H9 (cell line): Measurements from ENCODE around the gene TIFAB. TPM values are rescaled to one million over a fixed set of nuclear protein-coding genes. Genes with fewer than 3 reads are reported as not detected.

Experiments
- DNase-seq: peaks from one replicate; pipeline ENCODE4 v3.0.0-alpha.2; 2017
- H2AFZ ChIP-seq: one replicate; pipeline ENCODE4 v1.6.1; 2013; ENCODE audit warnings: mild to moderate bottlenecking, low read length, control low read depth, moderate library complexity
- H2AK5ac ChIP-seq: 2 replicates; pipeline ENCODE4 v1.6.1; 2013; ENCODE audit warnings: low read length, control low read depth, mixed read lengths; ENCODE audit not compliant: insufficient read length
- H2BK120ac ChIP-seq: one replicate; pipeline ENCODE4 v1.6.1; 2013; ENCODE audit warnings: low read depth, mild to moderate bottlenecking, low read length, control low read depth, inconsistent platforms; ENCODE audit not compliant: poor library complexity, severe bottlenecking
- H2BK12ac ChIP-seq: 2 replicates; pipeline ENCODE4 v1.6.1; 2013; ENCODE audit warnings: low read length, control low read depth, mixed read lengths, low read depth; ENCODE audit not compliant: insufficient read length
- H2BK15ac ChIP-seq: 2 replicates; pipeline ENCODE4 v1.6.1; 2013; ENCODE audit warnings: low read depth, low read length, control low read depth
- H2BK20ac ChIP-seq: one replicate; pipeline ENCODE4 v1.6.1; 2013; ENCODE audit warnings: low read depth, mild to moderate bottlenecking, low read length, control low read depth, inconsistent platforms; ENCODE audit not compliant: poor library complexity, severe bottlenecking
- H2BK5ac ChIP-seq: 2 replicates; pipeline ENCODE4 v1.6.1; 2013; ENCODE audit warnings: low read length, control low read depth, mixed read lengths; ENCODE audit not compliant: insufficient read length
- H3K14ac ChIP-seq: 2 replicates; pipeline ENCODE4 v1.6.1; 2013; ENCODE audit warnings: low read length, control low read depth; ENCODE audit not compliant: insufficient read depth
- H3K18ac ChIP-seq: 2 replicates; pipeline ENCODE4 v1.6.1; 2013; ENCODE audit warnings: low read depth, mild to moderate bottlenecking, mixed read lengths, low read length, control low read depth; ENCODE audit not compliant: insufficient read length
- H3K23ac ChIP-seq: 2 replicates; pipeline ENCODE4 v1.6.1; 2013; ENCODE audit warnings: low read length, control low read depth, mixed read lengths, low read depth; ENCODE audit not compliant: insufficient read length
- H3K23me2 ChIP-seq: 2 replicates; pipeline ENCODE4 v1.6.1; 2013; ENCODE audit warnings: low read depth, mild to moderate bottlenecking, mixed read lengths, low read length, control low read depth; ENCODE audit not compliant: insufficient read length, poor library complexity, severe bottlenecking
- H3K27ac ChIP-seq: 2 replicates; pipeline ENCODE4 v1.5.1; 2013; ENCODE audit warnings: low read length, control low read depth, mixed read lengths, low read depth; ENCODE audit not compliant: insufficient read length
- H3K27me3 ChIP-seq: 2 replicates; pipeline ENCODE4 v1.6.1; 2013; ENCODE audit warnings: low read length, control low read depth, inconsistent platforms; ENCODE audit not compliant: insufficient read depth
- H3K4ac ChIP-seq: 2 replicates; pipeline ENCODE4 v1.6.1; 2013; ENCODE audit warnings: low read depth, mild to moderate bottlenecking, control low read depth, inconsistent platforms, low read length, moderate library complexity
- H3K4me1 ChIP-seq: 2 replicates; pipeline ENCODE4 v1.6.1; 2013; ENCODE audit warnings: low read length, control low read depth, inconsistent platforms; ENCODE audit not compliant: insufficient read depth
- H3K4me2 ChIP-seq: 2 replicates; pipeline ENCODE4 v1.6.1; 2013; ENCODE audit warnings: low read length, control low read depth, mixed read lengths; ENCODE audit not compliant: insufficient read length, insufficient read depth
- H3K56ac ChIP-seq: 2 replicates; pipeline ENCODE4 v1.6.1; 2013; ENCODE audit warnings: low read depth, mild to moderate bottlenecking, mixed read lengths, low read length, control low read depth; ENCODE audit not compliant: insufficient read length
- H3K79me1 ChIP-seq: 2 replicates; pipeline ENCODE4 v1.6.1; 2013; ENCODE audit warnings: low read depth, mild to moderate bottlenecking, moderate library complexity, low read length, control low read depth, inconsistent platforms; ENCODE audit not compliant: insufficient read depth, poor library complexity, severe bottlenecking
- H3K79me2 ChIP-seq: 2 replicates; pipeline ENCODE4 v1.6.1; 2013; ENCODE audit warnings: low read length, control low read depth, inconsistent platforms; ENCODE audit not compliant: insufficient read depth
- H3K9ac ChIP-seq: 2 replicates; pipeline ENCODE4 v1.6.1; 2013; ENCODE audit warnings: low read length, control low read depth, mixed read lengths; ENCODE audit not compliant: insufficient read length; ENCODE audit errors: extremely low read depth
- H3K9me3 ChIP-seq: one replicate; pipeline ENCODE4 v1.6.1; 2013; ENCODE audit warnings: low read depth, low read length, inconsistent platforms; ENCODE audit not compliant: control insufficient read depth
- H3T11ph ChIP-seq: one replicate; pipeline ENCODE4 v1.6.1; 2013; ENCODE audit warnings: mild to moderate bottlenecking, low read length, control low read depth, inconsistent platforms
- H4K20me1 ChIP-seq: one replicate; pipeline ENCODE4 v1.6.1; 2013; ENCODE audit not compliant: control insufficient read depth, insufficient read length, insufficient read depth
- H4K5ac ChIP-seq: 2 replicates; pipeline ENCODE4 v1.6.1; 2013; ENCODE audit warnings: low read depth, mild to moderate bottlenecking, mixed read lengths, low read length, control low read depth; ENCODE audit not compliant: insufficient read length
- H4K8ac ChIP-seq: replicated peaks from 2 replicates; pipeline ENCODE4 v1.6.1; 2013; ENCODE audit warnings: low read length, control low read depth, mixed read lengths, low read depth; ENCODE audit not compliant: insufficient read length
- H4K91ac ChIP-seq: 2 replicates; pipeline ENCODE4 v1.6.1; 2013; ENCODE audit warnings: low read depth, mild to moderate bottlenecking, moderate library complexity, mixed read lengths, low read length, control low read depth; ENCODE audit not compliant: insufficient read length
- H3K27ac Mint-ChIP-seq, 3 experiments: 2 replicates in 2 of 3; 3 replicates in 1 of 3; pipeline ENCODE4 v1.8.0; 2020 to 2021; ENCODE audit warnings: mixed read lengths in 3 of 3, mild to moderate bottlenecking in 1 of 3, moderate library complexity in 1 of 3
- H3K27me3 Mint-ChIP-seq: 2 replicates; pipeline ENCODE4 v1.8.0; 2021; ENCODE audit warnings: low read depth, mild to moderate bottlenecking, moderate library complexity, mixed read lengths
- H3K36me3 Mint-ChIP-seq, 3 experiments: 2 replicates in 2 of 3; 3 replicates in 1 of 3; pipeline ENCODE4 v1.8.0; 2020 to 2021; ENCODE audit warnings: low read depth in 3 of 3, mixed read lengths in 3 of 3; ENCODE audit not compliant: insufficient read depth in 1 of 3
- H3K4me1 Mint-ChIP-seq, 2 experiments: 2 replicates each; pipeline ENCODE4 v1.8.0; 2020; ENCODE audit warnings: mixed read lengths in 2 of 2
- H3K4me3 Mint-ChIP-seq, 2 experiments: 2 replicates in 1 of 2; 3 replicates in 1 of 2; pipeline ENCODE4 v1.8.0; 2020 to 2021; ENCODE audit warnings: mild to moderate bottlenecking in 2 of 2, mixed read lengths in 2 of 2, moderate library complexity in 1 of 2
- H3K9me3 Mint-ChIP-seq, 2 experiments: 2 replicates in 1 of 2; 3 replicates in 1 of 2; pipeline ENCODE4 v1.8.0; 2020; ENCODE audit warnings: mild to moderate bottlenecking in 2 of 2, mixed read lengths in 2 of 2, moderate library complexity in 1 of 2
- CTCF ChIP-seq: fragments of 200-600 bp; sonication (generic); conservative IDR thresholded peaks from 3 replicates; pipeline ENCODE4 v1.8.0; 2021; ENCODE audit warnings: antibody characterized with exemption, mild to moderate bottlenecking
- WGBS: extraction: QIAGEN DNeasy Blood & Tissue Kit; methylation state at CpG from one replicate; pipeline ENCODE4 v1.1.7; 2013; ENCODE audit warnings: missing lambda C conversion rate, low lambda C conversion rate, mixed read lengths; ENCODE audit not compliant: insufficient read length; ENCODE audit errors: extremely low coverage; 5-methylcytosine and 5-hydroxymethylcytosine counted together
- long read RNA-seq: library from polyadenylated mRNA; unstranded; transcript quantifications from one replicate; pipeline ENCODE4 v2.0.0, GENCODE V29; 2020
- total RNA-seq: library from RNA; stranded (reverse); gene quantifications from 2 replicates; pipeline ENCODE4 v1.2.1, GENCODE V29; 2021

TIFAB gene, protein sequence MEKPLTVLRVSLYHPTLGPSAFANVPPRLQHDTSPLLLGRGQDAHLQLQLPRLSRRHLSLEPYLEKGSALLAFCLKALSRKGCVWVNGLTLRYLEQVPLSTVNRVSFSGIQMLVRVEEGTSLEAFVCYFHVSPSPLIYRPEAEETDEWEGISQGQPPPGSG
- total RNA-seq = not detected in 2 replicates
- long read RNA-seq = 0 reads

- TF ChIP-seq CTCF = no peak
- peaks cover under 1% of the 10 kb centered on the region; the same call in 1 of the 2 replicates for H3K27me3 ChIP-seq
- H4K8ac ChIP-seq = no peak within 1 kb of the TSS
- H2AFZ ChIP-seq = no peak within 1 kb of the TSS
- H3K9me3 Mint-ChIP-seq = no peaks in the 10 kb centered on the region
- no peak within 1 kb of the TSS for H3K4ac ChIP-seq
- no peaks in the 10 kb centered on the region for H3K79me2 ChIP-seq
- no CpG with 5 or more reads among the region's 10 CpGs for WGBS
- H3K9me3 ChIP-seq = no peaks in the 10 kb centered on the region
- H2BK5ac ChIP-seq = no peak within 1 kb of the TSS
- H3K4me3 Mint-ChIP-seq = peak within 1 kb of the TSS in 1 of 2 experiments; percentile 11; a peak in 1 of 5 replicates
- H4K5ac ChIP-seq = no peak within 1 kb of the TSS
- no peak within 1 kb of the TSS for H3K56ac ChIP-seq
- H3K27me3 Mint-ChIP-seq = peaks cover 96% of the 10 kb centered on the region
- H3K23ac ChIP-seq = no peak within 1 kb of the TSS
- no peaks in the 10 kb centered on the region for H3K36me3 Mint-ChIP-seq
- no peak within 1 kb of the TSS for H2BK15ac ChIP-seq
- no peaks in the 10 kb centered on the region for H3K4me1 ChIP-seq
- no peak within 1 kb of the TSS for H2AK5ac ChIP-seq
- H3K4me2 ChIP-seq = no peak within 1 kb of the TSS
- H3K23me2 ChIP-seq = no peaks in the 10 kb centered on the region
- H3K9ac ChIP-seq = no peak within 1 kb of the TSS
- no peaks in the 10 kb centered on the region for H3K79me1 ChIP-seq
- H2BK12ac ChIP-seq = no peak within 1 kb of the TSS
- H3T11ph ChIP-seq = no peak within 1 kb of the TSS
- no peaks in the 10 kb centered on the region for H4K20me1 ChIP-seq
- no peak within 1 kb of the TSS for H4K91ac ChIP-seq
- no peak for DNase-seq
- no peak within 1 kb of the TSS for H3K14ac ChIP-seq
- H3K4me1 Mint-ChIP-seq = peaks cover 4 to 6% of the 10 kb centered on the region in 2 experiments
- H2BK120ac ChIP-seq = no peak within 1 kb of the TSS
- H3K18ac ChIP-seq = no peak within 1 kb of the TSS
- H3K27ac Mint-ChIP-seq = no peak within 1 kb of the TSS
- H2BK20ac ChIP-seq = no peak within 1 kb of the TSS
- no peak within 1 kb of the TSS for H3K27ac ChIP-seq
Measured at GRCh38 chr5:135452321-135453030, at the start of gene TIFAB. Gene TIFAB (minus strand): TSS chr5:135452351. CDS start chr5:135449939, 2,412 bp downstream.
